SK-N-SH treated with all-trans-retinoic acid at 6 μM for 48 hours (cell line): ENCODE data around the gene RPUSD3.

ENCODE experiments used
- ATAC-seq: fragments of 200-7000 bp; cut with Tn5 transposase; 3 replicates; pipeline ENCODE4 v1.9.1; 2020; ENCODE audit warnings: mild to moderate bottlenecking, moderate library complexity
- ARNTL ChIP-seq: fragments of 450-650 bp; formaldehyde crosslinking; IDR thresholded peaks from 2 replicates; pipeline ENCODE4 v1.5.0; 2020; ENCODE audit warnings: low read depth, mild to moderate bottlenecking, moderate library complexity, borderline replicate concordance
- BACH2 ChIP-seq: fragments of 250-450 bp; sonication (Bioruptor Pico); IDR thresholded peaks from 2 replicates; pipeline ENCODE4 v1.9.0; 2021; ENCODE audit warnings: mild to moderate bottlenecking, borderline replicate concordance
- CSDC2 ChIP-seq: fragments of 250-450 bp; sonication (Bioruptor Pico); IDR thresholded peaks from 2 replicates; pipeline ENCODE4 v1.5.0; 2020; ENCODE audit warnings: mild to moderate bottlenecking, moderate library complexity
- ESRRG ChIP-seq: fragments of 250-450 bp; sonication (Bioruptor Pico); IDR thresholded peaks from 2 replicates; pipeline ENCODE4 v1.6.1; 2021; ENCODE audit warnings: mild to moderate bottlenecking
- GLIS3 ChIP-seq: fragments of 250-450 bp; sonication (Bioruptor Pico); IDR thresholded peaks from 2 replicates; pipeline ENCODE4 v1.5.0; 2020; ENCODE audit warnings: mild to moderate bottlenecking, moderate library complexity
- ISL1 ChIP-seq: fragments of 250-450 bp; sonication (Bioruptor Pico); IDR thresholded peaks from 2 replicates; pipeline ENCODE4 v2.1.2; 2022; ENCODE audit warnings: mild to moderate bottlenecking, moderate library complexity
- OSR1 ChIP-seq: fragments of 250-450 bp; sonication (Bioruptor Pico); IDR thresholded peaks from 2 replicates; pipeline ENCODE4 v1.8.0; 2022; ENCODE audit warnings: moderate library complexity, mild to moderate bottlenecking, inconsistent platforms
- PPARA ChIP-seq: fragments of 250-450 bp; sonication (Bioruptor Pico); IDR thresholded peaks from 2 replicates; pipeline ENCODE4 v1.5.0; 2020; ENCODE audit warnings: mild to moderate bottlenecking, borderline replicate concordance
- RARB ChIP-seq: fragments of 250-450 bp; sonication (Bioruptor Pico); IDR thresholded peaks from 2 replicates; pipeline ENCODE4 v1.8.0; 2021; ENCODE audit warnings: mild to moderate bottlenecking, moderate library complexity
- SNAI2 ChIP-seq: fragments of 250-450 bp; sonication (Bioruptor Pico); IDR thresholded peaks from 2 replicates; pipeline ENCODE4 v1.5.0; 2020; ENCODE audit warnings: mild to moderate bottlenecking, moderate library complexity
- TOX ChIP-seq: fragments of 250-450 bp; sonication (Bioruptor Pico); IDR thresholded peaks from 2 replicates; pipeline ENCODE4 v1.8.0; 2021; ENCODE audit warnings: mild to moderate bottlenecking, moderate library complexity, borderline replicate concordance
- ZC3H10 ChIP-seq: fragments of 250-450 bp; sonication (Bioruptor Pico); IDR thresholded peaks from 2 replicates; pipeline ENCODE4 v1.5.1; 2021; ENCODE audit warnings: mild to moderate bottlenecking, moderate library complexity
- ZFP3 ChIP-seq: fragments of 250-450 bp; sonication (Bioruptor Pico); IDR thresholded peaks from 2 replicates; pipeline ENCODE4 v1.5.0; 2020; ENCODE audit warnings: mild to moderate bottlenecking, moderate library complexity
- ZFP30 ChIP-seq: fragments of 450-650 bp; formaldehyde crosslinking; IDR thresholded peaks from 2 replicates; pipeline ENCODE4 v1.5.0; 2022; ENCODE audit warnings: mild to moderate bottlenecking, moderate library complexity
- ZNF565 ChIP-seq: fragments of 450-650 bp; formaldehyde crosslinking; conservative IDR thresholded peaks from 2 replicates; pipeline ENCODE4 v1.5.0; 2020; ENCODE audit warnings: low read depth, mild to moderate bottlenecking, moderate library complexity
- ZNF8 ChIP-seq: fragments of 450-650 bp; formaldehyde crosslinking; IDR thresholded peaks from 2 replicates; pipeline ENCODE4 v1.5.0; 2020; ENCODE audit warnings: mild to moderate bottlenecking, moderate library complexity
- TF ChIP-seq, protein P1 (sequence below): fragments of 250-450 bp; sonication (Bioruptor Pico); IDR thresholded peaks from 2 replicates; pipeline ENCODE4 v1.8.0; 2020; ENCODE audit warnings: mild to moderate bottlenecking, moderate library complexity, borderline replicate concordance
- TF ChIP-seq, protein P2 (sequence below): fragments of 250-450 bp; sonication (Bioruptor Pico); IDR thresholded peaks from 2 replicates; pipeline ENCODE4 v1.5.1; 2021; ENCODE audit warnings: mild to moderate bottlenecking, moderate library complexity
- TF ChIP-seq, protein P3 (sequence below): fragments of 250-450 bp; sonication (Bioruptor Pico); IDR thresholded peaks from 2 replicates; pipeline ENCODE4 v1.5.0; 2020; ENCODE audit warnings: mild to moderate bottlenecking, moderate library complexity
- TF ChIP-seq, protein P4 (sequence below): fragments of 250-450 bp; sonication (Bioruptor Pico); IDR thresholded peaks from 2 replicates; pipeline ENCODE4 v1.8.0; 2021; ENCODE audit warnings: low read depth, mild to moderate bottlenecking, moderate library complexity, borderline replicate concordance

Gene RPUSD3

DNA sequence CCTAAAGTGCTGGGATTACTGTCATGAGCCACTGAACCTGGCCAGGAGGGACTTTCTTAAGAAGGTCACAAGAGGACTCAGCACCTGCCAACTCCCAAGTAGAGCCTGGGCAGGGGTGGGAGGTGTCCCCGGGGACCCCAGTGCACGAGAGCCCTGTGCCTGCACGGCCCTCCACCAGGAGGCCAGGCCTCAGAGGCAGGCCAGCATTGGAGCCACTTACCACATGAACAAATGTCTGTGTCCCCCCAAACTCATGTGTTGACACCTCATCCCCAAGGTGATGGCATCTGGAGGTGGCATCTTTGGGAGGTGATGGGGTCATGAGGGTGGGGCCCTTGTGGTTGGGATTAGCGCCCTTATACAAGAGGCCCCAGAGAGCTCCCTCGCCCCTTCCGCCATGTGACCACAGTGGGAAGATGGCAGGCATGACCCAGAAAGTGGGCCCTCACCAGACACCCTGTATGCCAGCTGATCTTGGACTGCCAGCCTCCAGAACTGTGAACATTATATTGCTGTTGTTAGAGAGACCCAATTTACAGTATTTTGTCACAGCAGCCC, 3.2 kb upstream of the RPUSD3 start (continued):
- TF ChIP-seq, protein P1, sequence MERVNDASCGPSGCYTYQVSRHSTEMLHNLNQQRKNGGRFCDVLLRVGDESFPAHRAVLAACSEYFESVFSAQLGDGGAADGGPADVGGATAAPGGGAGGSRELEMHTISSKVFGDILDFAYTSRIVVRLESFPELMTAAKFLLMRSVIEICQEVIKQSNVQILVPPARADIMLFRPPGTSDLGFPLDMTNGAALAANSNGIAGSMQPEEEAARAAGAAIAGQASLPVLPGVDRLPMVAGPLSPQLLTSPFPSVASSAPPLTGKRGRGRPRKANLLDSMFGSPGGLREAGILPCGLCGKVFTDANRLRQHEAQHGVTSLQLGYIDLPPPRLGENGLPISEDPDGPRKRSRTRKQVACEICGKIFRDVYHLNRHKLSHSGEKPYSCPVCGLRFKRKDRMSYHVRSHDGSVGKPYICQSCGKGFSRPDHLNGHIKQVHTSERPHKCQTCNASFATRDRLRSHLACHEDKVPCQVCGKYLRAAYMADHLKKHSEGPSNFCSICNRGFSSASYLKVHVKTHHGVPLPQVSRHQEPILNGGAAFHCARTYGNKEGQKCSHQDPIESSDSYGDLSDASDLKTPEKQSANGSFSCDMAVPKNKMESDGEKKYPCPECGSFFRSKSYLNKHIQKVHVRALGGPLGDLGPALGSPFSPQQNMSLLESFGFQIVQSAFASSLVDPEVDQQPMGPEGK = no peak
- no peak for TF ChIP-seq CSDC2 (CRISPR knock-in tag)
- no peak for TF ChIP-seq SNAI2 (CRISPR knock-in tag)
- TF ChIP-seq ARNTL = no peak

DNA sequence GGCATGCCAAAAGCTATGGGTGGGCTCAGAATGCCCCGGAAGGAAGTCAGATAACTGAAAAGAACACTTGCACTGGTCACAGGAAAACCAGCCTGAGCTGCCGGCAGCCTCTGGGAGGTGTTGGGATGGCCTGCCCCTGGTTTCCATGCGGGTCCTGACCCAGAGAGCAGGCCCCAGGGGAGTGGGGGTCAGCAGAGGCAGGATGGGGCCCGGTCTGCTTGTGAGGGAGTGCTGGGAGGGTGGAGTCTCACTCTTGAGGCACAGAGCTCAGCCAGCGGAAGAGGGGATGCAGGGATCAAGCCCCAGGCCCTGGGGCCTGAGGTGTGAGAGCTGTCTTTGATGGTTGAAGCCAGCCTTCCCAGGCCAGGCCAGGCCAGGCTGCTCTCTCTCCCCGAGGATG, 2.4 kb upstream of the RPUSD3 start:
- no peak for TF ChIP-seq RARB (CRISPR knock-in tag)
- TF ChIP-seq, protein P1 = no peak
- no peak for TF ChIP-seq ZNF8 (CRISPR knock-in tag)
- TF ChIP-seq ZC3H10 (CRISPR knock-in tag) = no peak
- no peak for TF ChIP-seq SNAI2 (CRISPR knock-in tag)
- TF ChIP-seq, protein P2, sequence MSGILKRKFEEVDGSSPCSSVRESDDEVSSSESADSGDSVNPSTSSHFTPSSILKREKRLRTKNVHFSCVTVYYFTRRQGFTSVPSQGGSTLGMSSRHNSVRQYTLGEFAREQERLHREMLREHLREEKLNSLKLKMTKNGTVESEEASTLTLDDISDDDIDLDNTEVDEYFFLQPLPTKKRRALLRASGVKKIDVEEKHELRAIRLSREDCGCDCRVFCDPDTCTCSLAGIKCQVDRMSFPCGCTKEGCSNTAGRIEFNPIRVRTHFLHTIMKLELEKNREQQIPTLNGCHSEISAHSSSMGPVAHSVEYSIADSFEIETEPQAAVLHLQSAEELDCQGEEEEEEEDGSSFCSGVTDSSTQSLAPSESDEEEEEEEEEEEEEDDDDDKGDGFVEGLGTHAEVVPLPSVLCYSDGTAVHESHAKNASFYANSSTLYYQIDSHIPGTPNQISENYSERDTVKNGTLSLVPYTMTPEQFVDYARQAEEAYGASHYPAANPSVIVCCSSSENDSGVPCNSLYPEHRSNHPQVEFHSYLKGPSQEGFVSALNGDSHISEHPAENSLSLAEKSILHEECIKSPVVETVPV (CRISPR knock-in tag) = no peak
- TF ChIP-seq OSR1 (CRISPR knock-in tag) = no peak
- no peak for TF ChIP-seq CSDC2 (CRISPR knock-in tag)
- TF ChIP-seq PPARA (CRISPR knock-in tag) = no peak
- TF ChIP-seq ZFP3 (CRISPR knock-in tag) = no peak
- no peak for TF ChIP-seq GLIS3 (CRISPR knock-in tag)
- no peak for TF ChIP-seq BACH2 (CRISPR knock-in tag)
- TF ChIP-seq ISL1 (CRISPR knock-in tag) = no peak
- TF ChIP-seq ESRRG (CRISPR knock-in tag) = no peak
- no peak for TF ChIP-seq TOX
- TF ChIP-seq, all 23 proteins: peak for 0
- no peak for ATAC-seq

DNA sequence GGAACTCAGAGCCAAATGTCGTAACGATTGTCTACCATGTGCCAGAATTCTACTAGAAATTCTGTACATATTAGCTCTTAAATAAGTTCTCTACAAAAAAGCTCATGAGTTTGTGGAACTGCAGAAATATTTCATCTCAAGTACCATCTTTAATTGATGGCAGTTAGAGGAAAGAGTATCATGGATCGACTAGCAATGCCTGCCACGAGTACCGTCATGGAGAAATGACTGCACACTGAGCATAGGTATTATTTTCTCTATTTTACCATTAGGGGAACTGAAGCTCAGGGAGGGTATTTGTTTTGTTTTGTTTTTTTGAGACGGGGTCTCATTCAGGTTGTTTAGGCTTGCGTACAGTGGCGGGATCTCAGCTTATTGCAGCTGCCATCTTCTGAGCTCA, 2.8 kb downstream of the RPUSD3 start:
- TF ChIP-seq GLIS3 (CRISPR knock-in tag) (no peak), RARB (CRISPR knock-in tag) (no peak), ZFP3 (CRISPR knock-in tag) (no peak), PPARA (CRISPR knock-in tag) (no peak), ZC3H10 (CRISPR knock-in tag) (no peak), ZFP30 (CRISPR knock-in tag) (no peak), ZNF565 (CRISPR knock-in tag) (no peak), ZNF8 (CRISPR knock-in tag) (no peak), OSR1 (CRISPR knock-in tag) (no peak), CSDC2 (CRISPR knock-in tag) (no peak), SNAI2 (CRISPR knock-in tag) (no peak), ESRRG (CRISPR knock-in tag) (no peak)
- TF ChIP-seq, protein P3, sequence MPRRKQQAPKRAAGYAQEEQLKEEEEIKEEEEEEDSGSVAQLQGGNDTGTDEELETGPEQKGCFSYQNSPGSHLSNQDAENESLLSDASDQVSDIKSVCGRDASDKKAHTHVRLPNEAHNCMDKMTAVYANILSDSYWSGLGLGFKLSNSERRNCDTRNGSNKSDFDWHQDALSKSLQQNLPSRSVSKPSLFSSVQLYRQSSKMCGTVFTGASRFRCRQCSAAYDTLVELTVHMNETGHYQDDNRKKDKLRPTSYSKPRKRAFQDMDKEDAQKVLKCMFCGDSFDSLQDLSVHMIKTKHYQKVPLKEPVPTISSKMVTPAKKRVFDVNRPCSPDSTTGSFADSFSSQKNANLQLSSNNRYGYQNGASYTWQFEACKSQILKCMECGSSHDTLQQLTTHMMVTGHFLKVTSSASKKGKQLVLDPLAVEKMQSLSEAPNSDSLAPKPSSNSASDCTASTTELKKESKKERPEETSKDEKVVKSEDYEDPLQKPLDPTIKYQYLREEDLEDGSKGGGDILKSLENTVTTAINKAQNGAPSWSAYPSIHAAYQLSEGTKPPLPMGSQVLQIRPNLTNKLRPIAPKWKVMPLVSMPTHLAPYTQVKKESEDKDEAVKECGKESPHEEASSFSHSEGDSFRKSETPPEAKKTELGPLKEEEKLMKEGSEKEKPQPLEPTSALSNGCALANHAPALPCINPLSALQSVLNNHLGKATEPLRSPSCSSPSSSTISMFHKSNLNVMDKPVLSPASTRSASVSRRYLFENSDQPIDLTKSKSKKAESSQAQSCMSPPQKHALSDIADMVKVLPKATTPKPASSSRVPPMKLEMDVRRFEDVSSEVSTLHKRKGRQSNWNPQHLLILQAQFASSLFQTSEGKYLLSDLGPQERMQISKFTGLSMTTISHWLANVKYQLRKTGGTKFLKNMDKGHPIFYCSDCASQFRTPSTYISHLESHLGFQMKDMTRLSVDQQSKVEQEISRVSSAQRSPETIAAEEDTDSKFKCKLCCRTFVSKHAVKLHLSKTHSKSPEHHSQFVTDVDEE (CRISPR knock-in tag) = no peak
- TF ChIP-seq, protein P4, sequence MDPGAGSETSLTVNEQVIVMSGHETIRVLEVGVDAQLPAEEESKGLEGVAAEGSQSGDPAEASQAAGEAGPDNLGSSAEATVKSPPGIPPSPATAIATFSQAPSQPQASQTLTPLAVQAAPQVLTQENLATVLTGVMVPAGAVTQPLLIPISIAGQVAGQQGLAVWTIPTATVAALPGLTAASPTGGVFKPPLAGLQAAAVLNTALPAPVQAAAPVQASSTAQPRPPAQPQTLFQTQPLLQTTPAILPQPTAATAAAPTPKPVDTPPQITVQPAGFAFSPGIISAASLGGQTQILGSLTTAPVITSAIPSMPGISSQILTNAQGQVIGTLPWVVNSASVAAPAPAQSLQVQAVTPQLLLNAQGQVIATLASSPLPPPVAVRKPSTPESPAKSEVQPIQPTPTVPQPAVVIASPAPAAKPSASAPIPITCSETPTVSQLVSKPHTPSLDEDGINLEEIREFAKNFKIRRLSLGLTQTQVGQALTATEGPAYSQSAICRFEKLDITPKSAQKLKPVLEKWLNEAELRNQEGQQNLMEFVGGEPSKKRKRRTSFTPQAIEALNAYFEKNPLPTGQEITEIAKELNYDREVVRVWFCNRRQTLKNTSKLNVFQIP (CRISPR knock-in tag) = no peak
- TF ChIP-seq, protein P2 (CRISPR knock-in tag) = no peak
- ATAC-seq = no peak
